Activated CD4-positive, alpha-beta T cell treated with anti-CD3 and anti-CD28 coated beads, Interleukin-2, amount 10 ng/mL, durations not matched to agents 7 days and 5 days (primary cell): ENCODE data around the gene HOXB9. TPM values are rescaled to one million over a fixed set of nuclear protein-coding genes. Genes with fewer than 3 reads are reported as not detected.

ENCODE experiments used
- CTCF ChIA-PET: fragments of 350-600 bp; sonication (Branson Sonifier 250); formaldehyde crosslinking; loops from one replicate; lab custom pipeline; 2021; ENCODE audit warnings: antibody characterized with exemption; lab: Charles Lee
- POLR2A ChIA-PET: fragments of 350-600 bp; sonication (Branson Sonifier 250); formaldehyde crosslinking; loops from one replicate; lab custom pipeline; 2021; ENCODE audit warnings: antibody characterized with exemption; lab: Charles Lee
- DNase-seq: peaks from one replicate; pipeline ENCODE4 v3.0.0-alpha.2; 2020
- H3K27ac Mint-ChIP-seq: one replicate; pipeline ENCODE4 v1.8.0; 2021; ENCODE audit warnings: mild to moderate bottlenecking, moderate library complexity, mixed read lengths
- H3K27me3 Mint-ChIP-seq: one replicate; pipeline ENCODE4 v1.8.0; 2021; ENCODE audit warnings: mixed read lengths
- H3K36me3 Mint-ChIP-seq: one replicate; pipeline ENCODE4 v1.8.0; 2021; ENCODE audit warnings: low read depth, mixed read lengths
- H3K4me1 Mint-ChIP-seq: one replicate; pipeline ENCODE4 v1.8.0; 2021; ENCODE audit warnings: mixed read lengths
- H3K4me3 Mint-ChIP-seq: one replicate; pipeline ENCODE4 v1.8.0; 2021; ENCODE audit warnings: mild to moderate bottlenecking, moderate library complexity, mixed read lengths
- H3K9me3 Mint-ChIP-seq: one replicate; pipeline ENCODE4 v1.8.0; 2021; ENCODE audit warnings: mixed read lengths
- total RNA-seq, 2 experiments: library from RNA; stranded (reverse); gene quantifications; one replicate each; pipeline ENCODE4 v1.2.3, GENCODE V29; 2021

Gene HOXB9
- total RNA-seq, 2 experiments from 2014 or later: not detected

DNA sequence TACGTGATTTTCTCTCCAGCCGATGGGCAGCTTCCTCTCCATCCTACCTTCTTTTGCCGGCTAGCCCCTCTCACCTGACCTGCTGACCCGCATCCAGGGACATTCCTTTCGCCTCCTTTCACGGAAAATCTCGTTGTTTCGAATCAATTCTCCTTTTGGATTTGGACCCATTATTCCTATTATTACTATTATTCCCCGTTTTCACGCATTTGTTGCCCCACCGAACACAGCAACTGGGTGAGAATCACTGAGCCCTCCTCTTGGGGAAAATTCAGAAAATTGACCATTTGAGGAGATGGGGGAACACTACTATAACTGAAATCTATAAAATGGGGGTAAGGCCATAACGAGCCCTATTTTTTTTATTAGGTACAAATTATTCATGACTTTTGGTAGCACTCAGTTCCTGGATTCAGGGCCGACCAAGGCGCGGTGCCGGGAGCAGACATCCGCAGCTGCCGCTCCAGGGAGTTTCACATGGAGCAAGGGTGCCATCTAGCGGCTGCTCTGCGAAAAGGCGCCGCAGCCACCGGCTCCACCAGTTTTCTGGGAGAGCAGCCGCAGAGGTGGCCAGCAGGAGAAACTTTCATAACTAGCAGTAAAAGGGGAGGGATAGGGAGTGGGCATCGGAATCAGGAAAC is 7.8 kb downstream of the HOXB9 start:
- CTCF ChIA-PET: interaction anchor here (0.5 to 3.0 kb wide), 23 partner anchors 9 to 593 kb away, joined by 3 to 11 read pairs (median 3); partner anchors contain the start of gene HOXB5
- POLR2A ChIA-PET: no interaction called here
- Mint-ChIP-seq H3K27ac (peak overlapping the region; percentile 36), H3K9me3 (no peaks in the 10 kb centered on the region), H3K4me1 (peaks cover 31% of the 10 kb centered on the region), H3K36me3 (no peaks in the 10 kb centered on the region), H3K27me3 (peaks cover 92% of the 10 kb centered on the region), H3K4me3 (peak overlapping the region; percentile 30)
- peak; percentile 79 for DNase-seq

DNA sequence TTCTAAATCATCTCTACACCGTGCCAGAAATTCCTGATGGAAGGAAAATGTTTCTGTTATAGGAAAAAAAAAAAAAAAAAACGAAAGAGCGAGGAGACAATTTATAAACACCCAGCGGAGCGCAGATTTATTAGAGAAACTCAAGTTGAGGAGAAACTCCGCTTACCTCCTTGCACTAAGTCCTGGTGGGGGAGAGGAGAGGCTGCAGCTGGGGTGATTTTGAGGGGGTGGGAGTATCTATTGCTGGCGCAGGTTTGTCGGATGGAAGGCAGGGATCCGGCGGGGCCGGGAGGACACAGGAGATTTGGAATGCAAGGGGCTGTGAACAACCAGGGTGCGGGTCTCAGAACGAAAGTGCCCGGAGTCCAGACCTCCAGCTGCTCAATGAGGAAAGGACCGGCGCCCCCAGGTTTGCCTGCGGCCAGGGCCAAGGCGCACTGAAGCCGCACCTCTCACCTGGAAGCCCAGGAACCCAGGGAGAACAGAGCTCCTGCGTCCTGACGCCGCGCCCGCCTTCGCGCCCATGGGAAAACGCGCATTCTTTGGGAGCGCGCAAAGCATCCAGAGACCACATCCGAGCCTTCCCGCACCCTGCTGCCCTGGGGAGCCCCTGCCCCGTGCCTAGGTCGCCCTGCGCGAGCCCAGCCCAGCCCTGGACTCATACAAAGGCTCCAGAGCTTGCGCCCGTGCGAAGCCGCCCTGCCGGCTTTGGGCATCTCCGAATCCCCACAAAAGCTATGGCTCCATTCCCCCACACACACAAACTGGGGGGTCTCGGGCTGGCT is 8.5 kb downstream of the HOXB9 start:
- ChIA-PET CTCF (interaction anchor here (0.8 to 3.0 kb wide), 18 partner anchors 8 to 592 kb away, joined by 3 to 11 read pairs (median 4); partner anchors contain the start of gene HOXB5), POLR2A (no interaction called here)
- Mint-ChIP-seq H3K4me3 (peak overlapping the region; percentile 40), H3K27ac (no peak overlapping the region), H3K27me3 (peaks cover 90% of the 10 kb centered on the region), H3K9me3 (no peaks in the 10 kb centered on the region), H3K4me1 (peaks cover 35% of the 10 kb centered on the region), H3K36me3 (no peaks in the 10 kb centered on the region)
- no peak for DNase-seq

DNA sequence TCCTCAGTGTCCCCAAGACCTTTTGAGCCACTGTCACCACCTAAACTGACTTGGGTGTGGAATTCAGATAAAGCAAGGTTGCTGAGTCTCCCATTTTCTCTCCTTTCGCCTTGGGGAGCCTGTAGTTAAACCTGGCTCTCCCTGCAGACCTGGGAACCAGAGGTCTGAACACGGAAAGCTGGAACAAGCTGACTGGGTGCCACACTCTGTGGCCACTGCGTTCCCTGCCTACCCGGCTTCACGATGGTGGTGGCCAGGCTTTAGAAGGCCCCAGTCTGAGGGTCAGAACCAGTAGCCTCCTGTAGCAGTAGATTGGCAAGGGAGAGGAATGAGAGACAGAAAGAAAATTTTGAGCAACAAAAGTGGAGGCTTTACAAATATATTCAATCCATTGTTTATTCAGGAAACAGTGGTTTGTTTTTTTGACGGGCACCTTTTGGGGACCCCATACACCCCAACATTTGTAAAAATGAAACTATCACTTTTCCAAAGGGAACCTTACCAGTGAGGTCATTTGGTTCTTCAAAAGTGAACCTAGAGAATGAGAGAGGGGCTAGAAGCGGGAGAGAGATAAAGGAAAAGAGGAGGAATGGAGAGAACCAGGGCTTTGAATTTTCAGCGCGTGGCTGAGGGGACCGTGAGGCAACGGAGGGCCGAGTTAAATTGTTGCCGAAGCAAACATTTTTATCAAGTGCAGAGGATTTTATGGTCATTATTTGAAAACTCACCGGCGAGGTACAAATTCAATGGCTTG is 9.3 kb downstream of the HOXB9 start:
- Mint-ChIP-seq H3K9me3 (no peaks in the 10 kb centered on the region), H3K36me3 (no peaks in the 10 kb centered on the region), H3K4me3 (peak overlapping the region; percentile 4), H3K4me1 (peaks cover 40% of the 10 kb centered on the region), H3K27me3 (peaks cover 89% of the 10 kb centered on the region), H3K27ac (no peak overlapping the region)
- CTCF ChIA-PET: interaction anchor here (0.8 to 3.0 kb wide), 7 partner anchors 8 to 352 kb away, joined by 3 to 8 read pairs (median 4); no protein-coding TSS in a partner anchor
- no peak for DNase-seq
- POLR2A ChIA-PET: no interaction called here

DNA sequence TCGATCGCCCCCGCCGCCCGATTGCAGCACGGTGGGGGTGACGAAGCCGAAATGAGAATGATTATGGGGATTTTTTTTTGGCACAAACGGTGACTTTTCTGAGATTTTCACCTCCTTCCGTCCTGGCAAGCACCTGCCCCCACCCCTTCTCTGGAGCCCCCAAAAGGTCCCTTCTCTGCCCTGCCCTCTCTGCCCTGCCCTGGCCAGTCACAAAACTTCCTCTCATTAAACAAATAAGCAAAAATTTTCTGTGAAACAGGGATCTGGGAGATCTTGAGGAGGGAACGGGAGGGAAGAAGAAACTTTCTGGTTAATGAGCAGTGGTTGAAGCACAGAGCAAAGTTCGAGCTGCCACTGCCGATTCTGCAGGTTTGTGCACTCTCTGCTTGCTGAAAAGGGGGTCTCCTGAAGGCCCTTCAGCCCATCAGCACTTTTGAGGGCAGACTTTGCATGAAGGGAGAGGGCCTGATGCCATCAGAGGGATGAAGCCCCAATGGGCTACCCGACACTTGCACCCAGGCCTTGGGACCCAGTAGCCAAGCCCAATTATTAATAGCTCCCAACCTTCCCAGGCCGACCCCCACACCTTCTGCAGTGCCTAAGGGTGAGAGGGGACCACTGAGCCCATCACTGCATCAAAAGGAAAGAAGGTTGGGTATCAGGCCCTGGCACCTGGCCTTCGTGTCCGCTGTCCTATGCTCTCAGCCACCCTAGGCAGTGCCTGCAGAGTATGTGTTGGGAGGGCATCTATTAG is 10.0 kb downstream of the HOXB9 start:
- Mint-ChIP-seq H3K27ac (peak overlapping the region; percentile 60), H3K4me3 (no peak overlapping the region), H3K36me3 (no peaks in the 10 kb centered on the region), H3K4me1 (peaks cover 46% of the 10 kb centered on the region), H3K27me3 (peaks cover 90% of the 10 kb centered on the region), H3K9me3 (no peaks in the 10 kb centered on the region)
- DNase-seq: no peak
- POLR2A ChIA-PET: no interaction called here
- CTCF ChIA-PET: interaction anchor here (1.2 to 1.7 kb wide), 4 partner anchors 9 to 591 kb away, joined by 3 to 5 read pairs (median 4); no protein-coding TSS in a partner anchor

DNA sequence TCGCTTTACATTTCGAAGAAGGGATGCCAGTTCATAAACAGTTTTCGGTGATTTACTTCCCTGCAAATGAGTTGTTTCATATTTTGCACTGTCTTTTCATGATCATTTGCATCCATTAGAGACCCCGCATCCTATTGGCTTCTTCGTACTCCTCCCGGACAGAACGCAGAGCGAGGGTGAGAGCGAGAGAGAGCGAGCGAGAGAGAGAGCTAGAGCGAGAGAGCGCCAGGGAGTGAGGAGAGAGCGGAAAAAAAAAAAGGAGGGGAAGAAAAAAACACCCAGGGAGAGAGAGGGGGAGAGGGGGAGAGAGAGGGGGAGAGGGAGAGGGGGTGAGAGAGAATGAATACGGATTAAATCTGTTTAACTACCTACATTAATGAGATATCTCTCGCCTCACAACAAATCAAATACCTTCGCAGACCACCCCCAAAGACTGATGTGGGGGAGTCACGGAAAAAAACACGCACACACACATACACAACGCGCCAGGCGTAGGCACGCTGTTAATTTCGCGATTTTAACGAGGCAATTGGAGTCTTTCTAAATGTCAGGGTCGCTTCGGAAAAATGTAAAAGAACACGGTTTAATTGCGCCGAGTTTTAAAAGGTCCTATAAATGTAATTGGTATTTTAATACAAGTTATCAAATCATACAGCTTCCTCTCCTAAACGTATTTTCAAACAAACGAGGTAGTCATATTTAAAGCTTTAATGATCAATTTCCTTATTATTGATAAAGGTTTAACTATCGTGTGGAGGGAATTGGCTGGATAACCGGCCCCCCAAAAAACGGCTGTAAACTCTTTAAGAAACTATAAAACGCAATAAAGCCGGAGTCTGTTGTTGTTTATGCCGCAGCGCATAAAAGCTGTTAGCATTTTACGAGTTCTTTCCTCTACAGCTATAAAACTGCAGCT is 10.9 kb downstream of the HOXB9 start, which contains the start of gene HOXB8:
HOXB8 (minus strand) TSS at position 246 of the 916 bp plus-strand sequence. CDS start 588 bp downstream, outside the sequence.
- H3K9me3 Mint-ChIP-seq: no peaks in the 10 kb centered on the region
- peaks cover 86% of the 10 kb centered on the region for H3K27me3 Mint-ChIP-seq
- POLR2A ChIA-PET: no interaction called here
- peaks cover 51% of the 10 kb centered on the region for H3K4me1 Mint-ChIP-seq
- CTCF ChIA-PET: interaction anchor here (0.6 to 2.8 kb wide), 10 partner anchors 8 to 590 kb away, joined by 3 to 18 read pairs (median 4); partner anchors contain the start of gene HOXB5
- H3K36me3 Mint-ChIP-seq: no peaks in the 10 kb centered on the region
- peak within 1 kb of the TSS; percentile 67 for H3K27ac Mint-ChIP-seq
- no peak for DNase-seq
- peak within 1 kb of the TSS; percentile 25 for H3K4me3 Mint-ChIP-seq

DNA sequence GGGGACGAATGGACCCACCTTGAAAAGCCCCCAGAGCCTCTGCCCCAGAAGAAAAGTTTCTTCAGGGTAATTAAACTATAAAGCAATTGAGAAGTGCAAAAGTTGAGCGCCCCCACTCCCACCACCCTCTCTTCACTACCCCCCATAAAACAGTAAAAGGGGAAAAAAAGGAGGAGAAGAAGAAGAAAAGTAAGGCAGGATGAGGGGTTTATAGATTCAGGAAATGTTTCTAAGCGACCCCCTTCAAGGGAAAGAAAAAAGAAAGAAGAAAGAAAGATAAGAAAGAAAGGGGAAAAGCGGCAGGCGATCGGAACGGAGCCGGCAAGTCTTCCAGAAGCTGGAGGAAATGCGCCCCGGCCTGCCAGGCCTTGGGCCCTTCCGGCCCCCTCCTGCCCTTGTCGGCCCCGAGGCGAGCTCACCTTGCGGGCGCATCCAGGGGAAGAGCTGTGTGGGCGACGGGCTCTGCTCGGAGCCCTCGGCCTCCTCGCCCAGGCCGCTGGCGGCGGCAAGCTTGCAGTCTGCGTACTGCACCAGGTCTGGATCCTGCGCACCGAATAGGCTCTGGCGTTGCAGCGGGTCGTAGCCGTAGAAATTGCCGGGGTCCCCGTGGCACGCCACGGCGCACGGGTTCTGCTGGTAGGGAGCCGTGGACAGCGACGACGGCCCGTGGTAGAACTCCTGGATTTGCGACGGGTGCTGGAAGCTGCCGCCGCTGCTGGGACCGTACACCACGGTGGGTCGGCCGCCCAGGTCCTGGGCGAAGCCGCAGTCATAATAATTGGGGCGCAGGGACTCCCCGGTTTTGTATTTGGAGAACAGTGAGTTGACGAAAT is 12.1 kb downstream of the HOXB9 start:
- Mint-ChIP-seq H3K4me3 (peak overlapping the region; percentile 43), H3K27ac (peak overlapping the region; percentile 31), H3K9me3 (no peaks in the 10 kb centered on the region), H3K36me3 (no peaks in the 10 kb centered on the region), H3K4me1 (peaks cover 50% of the 10 kb centered on the region), H3K27me3 (peaks cover 86% of the 10 kb centered on the region)
- ChIA-PET POLR2A (no interaction called here), CTCF (interaction anchor here (0.9 to 2.8 kb wide), 12 partner anchors 11 to 589 kb away, joined by 3 to 18 read pairs (median 4); partner anchors contain the start of genes HOXB5 and HOXB9)
- DNase-seq: no peak

DNA sequence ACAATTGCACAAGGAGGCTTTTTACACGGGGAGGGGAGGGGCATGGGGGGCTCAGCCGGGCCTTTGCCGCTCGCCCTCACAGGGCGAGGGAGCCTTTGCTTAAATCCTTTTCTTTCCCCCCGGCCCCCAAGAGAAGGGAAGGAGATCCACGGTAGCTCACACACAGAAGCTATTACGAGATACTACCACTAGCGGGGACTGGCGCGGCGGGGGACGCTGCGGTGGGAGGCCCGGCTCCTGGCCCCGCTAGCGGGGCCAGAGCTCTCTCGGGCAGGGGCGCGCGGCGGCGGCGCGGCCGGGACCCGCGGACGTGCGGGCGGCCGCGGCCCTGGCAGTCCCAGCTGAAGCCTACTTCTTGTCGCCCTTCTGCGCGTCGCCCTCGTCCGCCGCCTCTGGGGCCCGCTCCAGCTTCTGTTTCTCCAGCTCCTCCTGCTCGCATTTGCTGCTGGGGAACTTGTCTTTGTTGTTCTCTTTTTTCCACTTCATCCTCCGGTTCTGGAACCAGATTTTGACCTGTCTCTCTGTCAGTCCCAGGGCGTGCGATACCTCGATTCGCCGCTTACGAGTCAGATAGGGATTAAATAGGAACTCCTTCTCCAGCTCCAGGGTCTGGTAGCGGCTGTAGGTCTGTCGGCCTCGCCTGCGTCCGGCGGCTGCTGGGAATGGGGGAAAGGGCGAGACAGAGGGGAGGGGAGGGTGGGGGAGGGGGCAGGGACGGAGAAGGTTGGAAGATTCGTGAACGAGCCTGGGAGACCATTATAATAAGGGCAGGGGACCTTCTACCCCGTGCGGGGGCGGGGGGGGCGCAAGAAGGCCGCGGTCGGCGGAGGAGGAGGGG is 13.1 kb downstream of the HOXB9 start:
- Mint-ChIP-seq H3K27me3 (peaks cover 84% of the 10 kb centered on the region), H3K4me3 (peak overlapping the region; percentile 52), H3K4me1 (peaks cover 40% of the 10 kb centered on the region), H3K9me3 (no peaks in the 10 kb centered on the region), H3K27ac (peak overlapping the region; percentile 33), H3K36me3 (no peaks in the 10 kb centered on the region)
- DNase-seq: peak; percentile 36
- CTCF ChIA-PET: interaction anchor here (0.6 to 2.8 kb wide), 11 partner anchors 13 to 367 kb away, joined by 3 to 18 read pairs (median 4); partner anchors contain the start of genes HOXB5 and HOXB9
- POLR2A ChIA-PET: interaction anchor here (0.6 kb wide), 1 partner anchor 33 kb away, joined by 3 read pairs; no protein-coding TSS in a partner anchor

DNA sequence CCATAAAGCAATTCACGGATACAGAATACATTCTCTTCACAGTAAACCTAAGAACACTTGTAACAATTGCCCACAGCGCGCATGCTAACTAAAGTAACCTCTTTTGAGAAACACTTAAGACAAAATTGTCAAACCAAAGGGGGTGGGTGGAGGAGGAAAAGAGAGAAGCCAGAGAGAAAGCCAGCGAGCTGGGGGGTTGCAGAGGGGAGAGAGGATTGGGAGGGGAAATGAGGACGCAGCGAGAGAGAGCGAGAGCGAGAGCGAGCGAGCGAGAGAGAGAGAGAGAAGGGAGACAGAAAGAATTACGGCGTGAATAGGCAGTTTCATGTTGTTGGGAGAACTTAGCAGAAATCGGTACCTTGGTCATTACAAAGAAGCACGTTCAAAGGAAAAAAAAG is 13.7 kb downstream of the HOXB9 start:
- peak overlapping the region; percentile 43 for H3K4me3 Mint-ChIP-seq
- no peaks in the 10 kb centered on the region for H3K9me3 Mint-ChIP-seq
- CTCF ChIA-PET: interaction anchor here (0.6 to 2.8 kb wide), 8 partner anchors 14 to 274 kb away, joined by 3 to 18 read pairs (median 4); partner anchors contain the start of genes HOXB5 and HOXB9
- H3K4me1 Mint-ChIP-seq: peaks cover 39% of the 10 kb centered on the region
- H3K36me3 Mint-ChIP-seq: no peaks in the 10 kb centered on the region
- H3K27ac Mint-ChIP-seq: peak overlapping the region; percentile 33
- DNase-seq: no peak
- peaks cover 84% of the 10 kb centered on the region for H3K27me3 Mint-ChIP-seq
- POLR2A ChIA-PET: no interaction called here

DNA sequence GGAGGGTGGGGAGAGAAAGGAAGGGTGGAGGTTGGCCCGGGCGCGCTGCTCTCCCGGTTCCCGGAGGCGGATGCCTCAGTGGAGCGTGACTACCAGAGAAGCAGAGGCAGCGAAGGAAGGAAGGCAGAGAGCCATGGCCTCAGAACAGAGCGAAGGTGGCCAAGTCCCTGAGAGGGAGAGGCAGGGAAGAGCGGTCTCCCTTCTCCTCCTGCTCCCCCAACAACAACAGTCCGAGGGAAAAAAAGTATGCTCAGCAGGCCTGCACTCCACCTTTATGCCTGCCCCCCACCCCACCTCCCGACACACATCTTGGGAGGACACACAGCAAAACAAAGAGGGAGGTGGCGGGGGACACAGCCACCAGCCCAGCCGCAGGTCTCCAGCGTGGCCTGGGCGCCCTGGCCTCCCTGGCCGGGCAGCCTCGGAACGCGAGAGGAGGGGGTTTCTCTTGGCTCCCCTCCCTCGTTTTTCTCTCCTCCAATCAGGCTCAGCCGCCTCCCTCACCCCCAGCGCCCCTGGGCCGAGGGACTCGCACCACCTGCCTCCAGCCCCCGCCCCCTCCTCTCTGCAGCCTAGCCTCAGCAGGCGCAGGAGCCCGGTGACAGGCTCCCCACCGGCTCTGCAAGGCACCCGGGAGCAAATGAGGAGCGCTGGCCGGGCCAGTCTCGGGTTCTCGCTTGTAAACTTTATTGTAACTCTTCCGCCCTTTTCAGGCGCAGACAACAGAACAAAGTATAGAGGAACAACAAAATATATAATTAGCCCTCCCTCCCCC is 14.3 kb downstream of the HOXB9 start:
- H3K4me1 Mint-ChIP-seq: peaks cover 34% of the 10 kb centered on the region
- ChIA-PET CTCF (no interaction called here), POLR2A (no interaction called here)
- no peak for DNase-seq
- H3K4me3 Mint-ChIP-seq: peak overlapping the region; percentile 84
- H3K36me3 Mint-ChIP-seq: no peaks in the 10 kb centered on the region
- no peaks in the 10 kb centered on the region for H3K9me3 Mint-ChIP-seq
- H3K27me3 Mint-ChIP-seq: peaks cover 84% of the 10 kb centered on the region
- H3K27ac Mint-ChIP-seq: no peak overlapping the region
